ENCODE data around the gene C4A. TPM values are rescaled to one million over a fixed set of nuclear protein-coding genes. Genes with fewer than 3 reads are reported as not detected.

The C4A gene
- total and polyA plus RNA-seq, 2 of the 8 experiments (the other 6 are each of a cell fraction or from before 2014, with no cell fraction given): 0.62 to 2.4 TPM

- H2AK5ac ChIP-seq (ENCODE audit: low read depth, low read length): no peak overlapping the region
- H3K27me3 ChIP-seq (replicated peaks in 1 of 4; ENCODE audit: control insufficient read depth in 3 of 4, extremely low read depth in 1 of 4, insufficient read depth in 3 of 4, low read length in 3 of 4): peaks cover 0 to 3% (median 0%) of the 10 kb centered on the region in 4 experiments; a peak in 1 of 7 replicates
- no peaks in the 10 kb centered on the region for H3K23me2 ChIP-seq (ENCODE audit: low read depth, low read length)
- no peak overlapping the region for H3K23ac ChIP-seq (ENCODE audit: insufficient read length)
- POLR2A ChIA-PET (ENCODE audit: partially characterized antibody): interaction anchor here (1.0 to 16.4 kb wide), 9 partner anchors 12 to 179 kb away, joined by 3 to 279 read pairs (median 4); partner anchors contain the start of genes DXO and EHMT2
- no peak overlapping the region for H4K91ac ChIP-seq (replicated peaks; ENCODE audit: insufficient read length, low read length)
- no peak overlapping the region for H3K18ac ChIP-seq (ENCODE audit: extremely low read depth, low read length)
- H3K56ac ChIP-seq (replicated peaks; ENCODE audit: insufficient read length, low read depth, low read length): no peak overlapping the region
- peaks cover 18 to 53% (median 46%) of the 10 kb centered on the region in 4 experiments; a peak in 7 of 8 replicates for H3K36me3 ChIP-seq (ENCODE audit: control insufficient read depth in 2 of 4, insufficient read depth in 4 of 4, low read length in 3 of 4)
- H3K4me2 ChIP-seq (ENCODE audit: insufficient read depth in 1 of 2, low read depth in 2 of 2, low read length in 2 of 2): no peak overlapping the region
- H3K4me1 ChIP-seq (replicated peaks in 1 of 4; ENCODE audit: control insufficient read depth in 3 of 4, insufficient read depth in 4 of 4, low read length in 3 of 4): peaks cover 0 to 4% (median under 1%) of the 10 kb centered on the region in 4 experiments; a peak in 2 of 7 replicates
- WGBS, 2 experiments (ENCODE audit: extremely low coverage in 1 of 2, insufficient coverage in 1 of 2, insufficient read length in 1 of 2, insufficient replicate concordance in 2 of 2, low coverage in 1 of 2, low lambda C conversion rate in 2 of 2, missing lambda C conversion rate in 1 of 2): 90% methylated on average over 5 of the region's 5 CpGs; no CpG with 5 or more reads in 1 of the 2 experiments
- H3K4ac ChIP-seq (replicated peaks; ENCODE audit: insufficient read length, low read depth, low read length): no peak overlapping the region
- no peak overlapping the region for H3K9ac ChIP-seq (replicated peaks in 1 of 4; ENCODE audit: extremely low read depth in 1 of 4, low read depth in 3 of 4, low read length in 3 of 4)
- no peak overlapping the region for H2BK12ac ChIP-seq (ENCODE audit: low read depth, low read length)
- H3K27ac ChIP-seq (ENCODE audit: low read depth, low read length): no peak overlapping the region
- no peak overlapping the region for H4K8ac ChIP-seq (ENCODE audit: extremely low read depth, insufficient read depth, low read length)
- peaks cover 0 to 9% of the 10 kb centered on the region in 2 experiments; a peak in 2 of 4 replicates for H3K79me2 ChIP-seq (ENCODE audit: control insufficient read depth in 1 of 2, insufficient read depth in 2 of 2, low read length in 2 of 2)
- CTCF ChIA-PET (ENCODE audit: partially characterized antibody): interaction anchor here (0.7 to 5.8 kb wide), 34 partner anchors 8 to 317 kb away, joined by 3 to 84 read pairs (median 5); partner anchors contain the start of genes DXO, EHMT2, FKBPL and SKIC2
- peaks cover 0 to 2% of the 10 kb centered on the region in 2 experiments for H4K20me1 ChIP-seq (replicated peaks in 1 of 2; ENCODE audit: control insufficient read depth in 1 of 2, insufficient read depth in 2 of 2, low read length in 2 of 2)
- H3K14ac ChIP-seq (ENCODE audit: insufficient read length): no peak overlapping the region
- H2BK15ac ChIP-seq (ENCODE audit: low read length): no peak overlapping the region
- no peak overlapping the region for H2BK5ac ChIP-seq (ENCODE audit: low read depth, low read length)
- FAIRE-seq (no peak), DNase-seq (ENCODE audit: low read depth in 1 of 2, low spot score in 2 of 2) (no peak)
- no peak overlapping the region for H2BK120ac ChIP-seq (replicated peaks; ENCODE audit: low read depth, low read length)
- no peak overlapping the region for H2AFZ ChIP-seq (ENCODE audit: low read length)
- H2BK20ac ChIP-seq (ENCODE audit: low read length): no peak overlapping the region
- no peak for TF ChIP-seq TBP (IDR thresholded peaks at IDR 0.05; ENCODE audit: low read depth, low read length)
- TF ChIP-seq GTF2F1 (IDR thresholded peaks at IDR 0.05; ENCODE audit: borderline replicate concordance, low read depth, low read length): no peak
- H3K4me3 ChIP-seq (ENCODE audit: extremely low read depth in 1 of 4, insufficient read depth in 2 of 4, low read depth in 3 of 4, low read length in 4 of 4): no peak overlapping the region
- no peaks in the 10 kb centered on the region; the same call in 1 of the 2 replicates for H3K79me1 ChIP-seq (ENCODE audit: low read depth, low read length)
- no peaks in the 10 kb centered on the region for H3K9me3 ChIP-seq (ENCODE audit: insufficient read depth in 2 of 2, low read depth in 1 of 2, low read length in 1 of 2)
- no peak overlapping the region for H4K5ac ChIP-seq (ENCODE audit: insufficient read length, low read depth, low read length)
Measured at GRCh38 chr6:31952890-31953289, 29.0 kb upstream of the C4A start.

All from H1 (cell line).